Motor neuron (in vitro differentiated cells): ENCODE results near the gene GOLGA6D. TPM values are rescaled to one million over a fixed set of nuclear protein-coding genes. Genes with fewer than 3 reads are reported as not detected.
"Not testable (repeated sequence)": the region's sequence is repeated elsewhere in the genome, so short reads cannot be mapped to it uniquely, and the experiment has no call there.

ENCODE experiments used
- ATAC-seq, 8 experiments: fragments of 200-7000 bp; cut with Tn5 transposase; replicated peaks in 6 of 8; 2 replicates each; pipeline ENCODE4 v1.8.0; 2021; ENCODE audit warnings: mild to moderate bottlenecking in 8 of 8, moderate library complexity in 8 of 8
- H3K27ac ChIP-seq, 2 donors: fragments of 250-450 bp; sonication (Bioruptor Pico); 2 replicates each; pipeline ENCODE4 v1.9.0; 2021; ENCODE audit warnings: antibody characterized with exemption in 2 of 2, mild to moderate bottlenecking in 2 of 2, moderate library complexity in 1 of 2
- H3K4me1 ChIP-seq, 2 donors: fragments of 250-450 bp; sonication (Bioruptor Pico); replicated peaks in 1 of 2; 2 replicates each; pipeline ENCODE4 v1.6.1; 2021; ENCODE audit warnings: antibody characterized with exemption in 2 of 2, mild to moderate bottlenecking in 2 of 2, moderate library complexity in 1 of 2
- H3K4me3 ChIP-seq, 5 donors: fragments of 250-450 bp; sonication (Bioruptor Pico); 2 replicates each; pipeline ENCODE4 v1.9.0; 2021; ENCODE audit warnings: antibody characterized with exemption in 5 of 5, mild to moderate bottlenecking in 5 of 5, moderate library complexity in 4 of 5
- WGBS, 10 experiments: fragments of 450-650 bp; shearing (Covaris generic); methylation state at CpG; one replicate each; pipeline ENCODE4 v1.0.0; 2022; 5-methylcytosine and 5-hydroxymethylcytosine counted together
- in situ Hi-C, 9 experiments: fragments of 400-800 bp; cut with MboI; loops; one replicate each; pipeline ENCODE4 v1.15.0; 2021; ENCODE audit warnings: low sequenced_read_pairs in 9 of 9, low pct_unique_long_range_greater_than_20kb in 2 of 9; ENCODE audit not compliant: unreplicated experiment in 9 of 9
- total RNA-seq, 8 experiments: library from RNA; unstranded; fragments of 300-600 nt; gene quantifications; 2 replicates each; pipeline versions ENCODE4 v1.2.3 to v1.2.4, GENCODE V29; 2022

GOLGA6D gene, protein sequence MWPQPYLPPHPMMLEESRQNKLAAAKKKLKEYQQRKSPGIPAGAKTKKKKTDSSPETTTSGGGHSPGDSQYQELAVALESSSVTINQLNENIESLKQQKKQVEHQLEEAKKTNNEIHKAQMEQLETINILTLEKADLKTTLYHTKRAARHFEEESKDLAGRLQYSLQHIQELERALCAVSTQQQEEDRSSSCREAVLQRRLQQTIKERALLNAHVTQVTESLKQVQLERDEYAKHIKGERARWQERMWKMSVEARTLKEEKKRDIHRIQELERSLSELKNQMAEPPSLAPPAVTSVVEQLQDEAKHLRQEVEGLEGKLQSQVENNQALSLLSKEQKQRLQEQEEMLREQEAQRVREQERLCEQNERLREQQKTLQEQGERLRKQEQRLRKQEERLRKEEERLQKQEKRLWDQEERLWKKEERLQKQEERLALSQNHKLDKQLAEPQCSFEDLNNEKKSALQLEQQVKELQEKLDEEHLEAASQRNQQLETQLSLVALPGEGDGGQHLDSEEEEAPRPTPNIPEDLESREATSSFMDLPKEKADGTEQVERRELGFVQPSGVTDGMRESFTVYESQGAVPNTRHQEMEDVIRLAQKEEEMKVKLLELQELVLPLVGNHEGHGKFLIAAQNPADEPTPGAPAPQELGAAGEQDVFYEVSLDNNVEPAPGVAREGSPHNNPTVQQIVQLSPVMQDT
- total RNA-seq = 1 to 10 TPM in 2 of 8 experiments, under 1 TPM in 3, not detected in 3; 0.14 to 4.0 (median 0.38) TPM

DNA sequence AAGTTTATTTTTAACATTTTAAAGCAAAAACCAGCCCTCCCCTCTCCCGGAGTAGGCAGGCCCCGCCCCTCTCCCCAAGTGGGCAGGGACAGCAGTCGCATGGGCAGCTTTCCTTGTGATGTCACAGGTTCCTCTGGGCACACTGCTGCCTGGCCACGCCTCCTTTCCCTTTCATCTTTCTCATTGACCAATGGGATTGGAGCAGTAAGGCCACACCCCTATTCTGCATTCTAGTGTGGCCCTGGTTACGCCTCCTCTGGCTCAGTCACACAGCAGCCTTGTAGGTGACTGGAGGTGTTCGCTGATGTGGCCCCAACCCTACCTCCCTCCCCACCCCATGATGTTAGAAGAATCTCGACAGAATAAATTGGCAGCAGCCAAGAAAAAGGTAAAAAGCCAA lies at the start of gene GOLGA6D:
TSS of gene GOLGA6D (plus strand) at position 264 of the 400 bp plus-strand sequence. CDS start at position 305, 41 bp downstream.
- H3K4me1 ChIP-seq, ATAC-seq, in situ Hi-C loops, H3K4me3 ChIP-seq, H3K27ac ChIP-seq: not testable (repeated sequence)
- WGBS, 10 experiments = no CpG with 5 or more reads among the region's 7 CpGs

DNA sequence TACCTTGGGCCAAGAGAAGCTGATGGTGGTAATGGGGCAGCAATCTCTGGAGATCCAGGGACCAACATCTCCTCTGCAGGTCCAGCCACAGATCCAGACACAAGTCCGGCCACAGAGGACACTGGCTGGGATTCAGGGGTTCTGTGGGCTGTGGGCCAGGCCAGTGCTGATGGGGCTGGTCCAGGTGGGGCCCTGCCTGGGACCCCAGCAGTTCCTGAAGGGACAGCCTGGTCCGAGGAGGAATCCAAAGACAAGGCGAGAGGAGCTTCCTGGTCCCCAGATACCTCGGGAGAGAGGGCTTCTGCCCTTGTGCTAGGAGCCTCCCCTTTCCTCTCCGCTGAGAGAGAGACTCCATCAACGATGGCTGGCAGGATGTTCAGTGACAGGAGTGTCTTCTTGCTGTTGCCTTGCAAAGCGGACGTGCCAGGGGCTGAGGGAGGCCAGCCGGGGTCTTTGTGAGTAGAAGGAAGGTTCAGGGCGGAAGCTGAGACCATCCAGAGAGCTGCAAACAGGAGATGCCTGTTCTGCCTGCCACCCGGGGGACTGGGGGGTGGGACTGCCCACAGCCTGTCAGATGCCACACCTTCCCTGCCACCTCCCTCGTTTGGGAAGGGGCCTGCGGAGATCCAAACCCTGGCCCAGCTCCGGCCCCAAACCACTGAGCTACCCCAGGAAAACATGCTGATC lies 49.0 kb upstream of the GOLGA6D start:
- no peak overlapping the region for H3K27ac ChIP-seq
- WGBS, 10 experiments = 40 to 60% methylated on average over 1 of the region's 14 CpGs; no CpG with 5 or more reads in 8 of the 10 experiments
- no peak overlapping the region for H3K4me3 ChIP-seq
- in situ Hi-C loops = no loop called here
- ATAC-seq = no peak
- H3K4me1 ChIP-seq = no peaks in the 10 kb centered on the region

DNA sequence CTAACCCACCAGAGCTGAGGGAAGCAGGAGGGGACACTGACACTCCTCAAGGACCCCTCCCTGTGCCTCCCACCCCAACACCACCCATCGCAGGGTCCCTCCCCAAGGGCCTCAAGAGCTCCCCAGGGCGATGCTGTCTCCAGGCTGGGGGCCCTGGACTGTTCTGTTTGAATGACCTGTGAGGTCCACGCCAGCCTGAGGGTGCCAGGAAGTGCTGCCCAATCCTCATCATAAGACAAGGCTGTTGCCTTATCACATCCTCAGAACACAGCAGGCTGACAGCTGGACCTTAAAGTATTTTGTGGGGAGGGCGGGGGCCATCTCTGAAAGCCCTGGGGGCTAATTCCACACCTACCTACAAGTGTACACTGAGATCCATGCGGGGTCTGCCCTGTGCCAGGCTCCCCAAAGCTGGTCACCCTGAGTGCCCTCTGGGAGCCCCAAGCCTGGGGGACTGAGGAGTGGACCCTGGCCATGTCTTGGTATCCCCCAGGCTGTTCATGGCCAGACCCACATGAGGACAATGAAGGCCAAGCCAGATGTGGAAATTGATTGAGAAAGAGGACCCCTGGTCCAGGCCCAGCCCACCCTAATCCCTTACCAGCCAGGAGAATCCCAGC lies 48.3 kb upstream of the GOLGA6D start:
- no peak overlapping the region for H3K4me3 ChIP-seq
- ATAC-seq = no peak
- no peaks in the 10 kb centered on the region for H3K4me1 ChIP-seq
- WGBS, 10 experiments = 69% methylated on average over 2 of the region's 5 CpGs; no CpG with 5 or more reads in 9 of the 10 experiments
- H3K27ac ChIP-seq = no peak overlapping the region
- in situ Hi-C loops = no loop called here

DNA sequence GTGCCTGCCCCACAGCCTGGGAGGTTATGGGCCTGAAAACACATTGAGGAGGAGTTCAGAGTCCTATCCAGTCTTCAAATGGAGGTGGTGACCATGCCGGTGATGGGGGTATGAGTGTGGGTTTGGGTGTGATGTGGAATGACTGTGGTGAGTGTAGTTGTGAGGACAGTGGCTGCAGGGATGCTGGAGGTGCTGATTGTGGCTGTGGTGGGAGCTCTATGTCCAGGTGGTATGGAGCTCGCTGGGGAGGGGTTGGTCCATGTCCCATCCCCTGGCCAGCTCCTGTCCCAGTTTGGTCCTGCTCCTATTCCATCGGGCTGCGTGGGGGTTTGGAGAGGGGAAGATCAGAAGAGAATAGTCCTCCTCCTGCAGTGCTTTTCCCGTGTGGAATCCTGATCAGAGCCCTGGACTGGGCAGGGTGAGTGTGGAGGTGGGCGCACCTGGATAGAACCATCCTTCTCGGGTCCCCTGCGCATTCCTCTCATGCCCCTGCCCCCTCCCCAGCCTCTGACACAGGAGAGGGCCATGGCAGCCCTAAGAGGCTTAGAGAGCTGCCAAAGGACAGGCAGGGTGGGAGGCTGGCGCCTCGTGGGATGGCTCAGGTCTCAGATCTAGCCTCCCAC lies 47.5 kb upstream of the GOLGA6D start:
- no peak for ATAC-seq
- WGBS, 10 experiments = 40 to 100% (median 48%) methylated on average over 1 to 3 of the region's 10 CpGs; no CpG with 5 or more reads in 7 of the 10 experiments

DNA sequence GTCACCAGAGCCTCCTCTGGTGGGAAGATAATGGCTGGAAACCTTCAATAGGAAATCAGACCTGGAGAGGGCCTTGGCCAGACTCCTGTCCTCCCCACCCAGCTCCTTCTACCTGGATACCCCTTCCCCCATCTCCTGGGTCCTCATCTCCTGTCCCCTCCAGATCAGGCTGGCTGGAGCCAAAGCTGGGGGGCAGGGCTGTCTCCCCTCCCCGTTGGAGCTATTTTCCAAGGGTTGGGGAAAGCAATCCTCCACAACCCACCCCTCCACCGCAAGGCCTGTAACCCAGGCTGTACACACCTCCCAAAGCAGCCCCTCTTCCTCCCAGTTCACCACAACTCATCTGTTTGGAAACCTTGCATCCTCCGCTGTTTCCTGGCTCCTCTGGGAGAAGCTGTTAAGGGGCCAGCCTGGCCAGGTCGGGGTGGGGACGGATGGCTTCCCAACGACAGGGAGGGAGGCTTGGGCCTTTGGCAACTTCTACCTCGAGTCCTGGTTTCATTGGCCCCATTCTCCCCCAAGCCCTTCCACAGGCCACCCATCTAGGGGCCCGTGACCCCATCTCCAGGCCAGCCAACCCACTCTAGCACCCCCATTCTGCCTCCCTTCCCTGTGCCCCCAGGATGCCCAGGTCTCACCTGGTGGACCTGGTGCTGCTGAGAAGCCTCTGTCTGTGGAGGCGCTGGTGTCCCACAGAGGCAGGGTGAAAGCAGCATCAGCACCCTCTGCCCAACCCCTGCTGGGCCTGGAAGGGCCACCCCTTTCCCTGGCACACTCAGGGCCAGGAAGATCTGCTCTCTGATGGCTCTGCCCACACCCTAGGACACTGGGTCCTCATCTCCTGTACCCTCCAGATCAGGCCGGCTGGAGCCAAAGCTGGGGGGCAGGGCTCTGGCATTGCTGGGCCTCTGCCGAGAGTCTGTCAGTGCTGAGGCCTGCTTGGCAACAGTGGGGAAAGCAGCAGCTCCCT lies 46.6 kb upstream of the GOLGA6D start:
- Histone ChIP-seq H3K27ac (no peak overlapping the region), H3K4me3 (no peak overlapping the region), H3K4me1 (no peaks in the 10 kb centered on the region)
- 50 to 100% (median 78%) methylated on average over 1 to 3 of the region's 11 CpGs; no CpG with 5 or more reads in 6 of the 10 experiments for WGBS, 10 experiments
- ATAC-seq = no peak
- in situ Hi-C loops = no loop called here

More for the DNA sequence above, 47.5 kb upstream of the GOLGA6D start:
- in situ Hi-C loops = no loop called here
- H3K4me3 ChIP-seq = no peak overlapping the region
- no peak overlapping the region for H3K27ac ChIP-seq
- no peaks in the 10 kb centered on the region for H3K4me1 ChIP-seq

DNA sequence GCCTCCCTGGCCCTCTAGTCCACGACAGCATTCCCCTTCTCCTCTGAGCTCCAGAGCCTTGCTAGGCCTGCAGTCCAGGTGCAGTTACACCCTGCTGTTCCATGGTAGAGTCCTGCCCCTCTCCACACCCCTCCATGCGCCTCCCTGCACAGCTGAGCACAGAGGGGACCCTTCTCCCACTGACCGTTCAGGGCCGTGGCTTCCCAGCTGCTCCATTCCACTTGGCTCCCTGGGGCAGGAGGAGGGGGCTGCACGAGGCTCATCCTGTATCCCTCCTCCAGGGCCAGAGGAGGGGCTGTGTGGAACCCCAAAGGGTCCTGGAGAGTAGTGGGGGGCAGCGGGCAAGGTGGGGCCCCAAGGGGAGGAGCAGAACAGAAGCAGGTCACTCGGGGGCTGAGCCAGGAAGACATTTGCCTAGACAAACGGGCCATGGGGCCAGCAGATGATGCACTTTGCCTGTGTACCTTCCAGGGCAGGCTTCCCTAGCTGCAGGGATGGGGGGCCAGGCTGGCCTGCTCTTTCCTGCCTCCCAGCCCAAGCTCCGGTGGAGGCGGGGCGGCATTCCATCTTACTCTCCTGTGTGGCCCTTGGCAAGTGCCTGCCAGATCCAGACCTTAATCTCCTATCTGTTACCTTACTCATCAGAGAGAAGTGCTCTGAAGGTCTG lies 45.2 kb upstream of the GOLGA6D start:
- H3K4me1 ChIP-seq = no peaks in the 10 kb centered on the region
- WGBS, 10 experiments = 20 to 100% (median 64%) methylated on average over 1 to 6 of the region's 11 CpGs; no CpG with 5 or more reads in 6 of the 10 experiments
- no peak overlapping the region for H3K4me3 ChIP-seq
- H3K27ac ChIP-seq = no peak overlapping the region
- ATAC-seq = no peak
- in situ Hi-C loops = no loop called here

DNA sequence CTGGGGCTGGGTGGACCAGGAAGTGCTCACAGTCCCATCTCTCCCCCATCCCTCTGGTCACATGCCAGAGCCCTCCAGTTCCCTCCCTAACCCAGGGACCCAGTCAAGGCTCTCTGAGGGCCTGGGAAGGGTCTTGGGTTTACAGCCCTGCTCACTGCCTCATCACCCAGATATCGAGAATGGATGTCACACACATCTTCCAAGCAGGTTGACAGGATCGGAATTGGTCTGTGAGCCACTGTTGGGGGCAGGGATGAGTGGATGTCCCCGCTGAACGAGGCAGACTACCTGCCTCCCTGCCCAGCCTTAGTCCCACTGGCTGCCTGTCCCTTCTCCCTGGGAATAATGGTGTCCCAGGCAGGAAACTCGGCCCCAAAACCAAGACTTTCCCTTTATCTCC lies 44.5 kb upstream of the GOLGA6D start:
- 7 to 75% (median 40%) methylated on average over 1 to 3 of the region's 5 CpGs; no CpG with 5 or more reads in 7 of the 10 experiments for WGBS, 10 experiments
- Histone ChIP-seq H3K4me1 (no peaks in the 10 kb centered on the region), H3K4me3 (no peak overlapping the region), H3K27ac (no peak overlapping the region)
- in situ Hi-C loops = no loop called here
- no peak for ATAC-seq

DNA sequence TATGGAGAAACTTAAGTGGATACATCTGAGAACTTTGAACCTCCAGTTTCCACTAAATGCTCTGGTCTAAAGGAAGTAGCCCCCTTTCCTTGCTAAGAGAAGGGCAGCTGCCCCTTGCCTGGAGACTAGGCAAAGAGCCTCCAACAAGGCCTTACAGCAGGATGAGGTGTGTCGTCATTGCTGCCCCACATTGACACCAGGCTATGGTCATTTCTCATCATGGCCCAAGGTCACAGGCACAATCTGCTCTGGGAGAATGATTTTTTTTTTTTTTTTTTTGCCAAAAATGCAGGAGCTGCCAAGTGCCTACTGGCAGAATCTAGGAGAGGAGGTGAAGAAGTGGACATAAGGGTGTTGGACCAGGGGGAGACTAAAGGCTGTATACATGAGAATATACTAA lies 36.9 kb upstream of the GOLGA6D start:
- ATAC-seq, in situ Hi-C loops, H3K4me3 ChIP-seq, H3K4me1 ChIP-seq, H3K27ac ChIP-seq: not testable (repeated sequence)
- 71 to 100% (median 100%) methylated on average over 1 of the region's 1 CpG; no CpG with 5 or more reads in 7 of the 10 experiments for WGBS, 10 experiments

DNA sequence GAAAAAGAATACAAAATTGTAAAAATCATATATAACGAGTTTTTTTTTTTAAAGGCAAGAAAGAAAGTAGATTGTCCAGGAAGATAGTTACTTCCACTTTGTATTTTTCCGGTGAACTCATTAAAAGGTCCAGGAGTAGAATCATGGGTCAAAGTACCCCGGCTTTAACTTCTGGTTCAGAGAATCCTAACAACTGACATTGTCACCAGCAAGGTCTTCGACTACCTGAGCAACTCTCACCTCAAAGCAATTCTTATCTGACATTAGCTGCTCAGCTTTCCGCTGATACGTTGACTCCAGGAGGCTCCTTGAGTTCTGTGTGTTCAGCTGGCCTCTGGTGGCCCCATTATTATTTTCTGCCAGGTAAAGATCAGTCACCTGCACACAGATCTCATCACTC lies 33.6 kb upstream of the GOLGA6D start:
- H3K27ac ChIP-seq, H3K4me3 ChIP-seq, H3K4me1 ChIP-seq, in situ Hi-C loops, ATAC-seq: not testable (repeated sequence)
- WGBS, 10 experiments = 17 to 100% (median 79%) methylated on average over 1 to 6 of the region's 6 CpGs; no CpG with 5 or more reads in 1 of the 10 experiments

DNA sequence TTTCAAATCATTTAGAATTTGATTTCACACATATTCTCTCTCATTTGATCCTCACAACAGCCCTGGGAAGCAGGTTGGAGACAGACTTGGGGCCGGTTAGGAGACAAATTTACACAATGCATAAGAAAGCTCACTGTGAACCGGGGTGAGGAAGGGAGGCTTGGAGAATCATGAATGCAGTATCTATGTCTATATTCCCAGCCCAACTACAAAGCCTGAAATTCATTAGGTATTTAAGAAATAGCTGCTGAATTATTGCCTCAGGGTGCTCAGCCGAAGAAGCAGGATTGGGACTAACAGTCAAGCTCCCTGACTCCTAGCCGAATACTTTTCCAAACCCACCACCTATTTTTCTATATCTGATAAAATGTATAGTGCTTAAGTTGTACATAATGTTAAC lies 32.9 kb upstream of the GOLGA6D start:
- WGBS, 10 experiments = 14 to 35% (median 21%) methylated on average over 1 to 4 of the region's 4 CpGs; no CpG with 5 or more reads in 1 of the 10 experiments

DNA sequence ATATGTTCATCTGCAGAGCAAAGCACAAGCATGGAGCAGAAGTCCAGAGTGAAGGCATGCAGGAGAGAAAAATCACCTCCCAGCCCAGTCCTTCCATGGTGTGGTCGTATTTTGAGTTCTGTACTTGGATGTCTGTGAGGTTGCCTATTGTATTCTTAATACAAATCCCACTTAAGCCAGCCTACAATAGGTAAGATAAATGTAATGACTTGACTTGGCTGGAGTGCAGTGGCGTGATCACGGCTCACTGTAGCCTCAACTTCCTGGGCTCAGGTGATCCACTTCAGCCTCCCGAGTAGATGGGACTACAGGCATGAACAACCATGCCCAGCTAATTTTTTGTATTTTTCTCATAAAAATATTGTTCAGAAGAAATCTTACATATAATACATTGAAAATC lies 31.3 kb upstream of the GOLGA6D start:
- 0 to 96% (median 81%) methylated on average over 1 to 4 of the region's 4 CpGs; no CpG with 5 or more reads in 1 of the 10 experiments for WGBS, 10 experiments
- H3K4me1 ChIP-seq, ATAC-seq, in situ Hi-C loops, H3K4me3 ChIP-seq, H3K27ac ChIP-seq: not testable (repeated sequence)

More for the DNA sequence above, 32.9 kb upstream of the GOLGA6D start:
- Histone ChIP-seq H3K4me1 (no peaks in the 10 kb centered on the region), H3K27ac (no peak overlapping the region), H3K4me3 (no peak overlapping the region)
- in situ Hi-C loops = no loop called here
- ATAC-seq = no peak
